ENCODE measurements around the gene CNTROB. TPM values are rescaled to one million over a fixed set of nuclear protein-coding genes. Genes with fewer than 3 reads are reported as not detected.
A peak's percentile ranks its signal among the peaks of the same experiment; 100 is the strongest.

CNTROB gene
- total and polyA plus RNA-seq, 2 experiments from 2014 or later, result 23.1 to 42.6 TPM

DNA sequence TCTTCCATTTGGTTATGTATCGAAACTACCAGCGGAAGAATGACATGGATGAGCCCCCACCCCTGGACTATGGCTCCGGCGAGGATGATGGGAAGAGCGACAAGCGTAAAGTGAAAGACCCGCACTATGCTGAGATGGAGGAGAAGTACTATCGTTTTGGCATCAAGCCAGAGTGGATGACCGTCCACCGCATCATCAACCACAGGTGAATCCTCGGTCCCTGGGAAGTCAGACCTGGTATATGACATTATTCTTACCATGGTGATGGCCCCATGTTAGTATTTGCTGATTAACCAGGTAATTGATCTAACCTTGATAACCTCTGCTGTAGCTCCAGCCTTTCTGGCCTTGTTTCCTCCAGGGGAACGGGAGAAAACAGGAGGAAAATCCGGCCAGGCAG lies 34.9 kb upstream of the CNTROB start:
- no peak overlapping the region for H3K4me3 ChIP-seq
- no peak overlapping the region for H3K27ac ChIP-seq
- peaks cover 16% of the 10 kb centered on the region for H3K36me3 ChIP-seq
- DNase-seq (ENCODE audit: low read depth in 1 of 2, low spot score in 1 of 2), result no peak
- TF ChIP-seq, protein P1, sequence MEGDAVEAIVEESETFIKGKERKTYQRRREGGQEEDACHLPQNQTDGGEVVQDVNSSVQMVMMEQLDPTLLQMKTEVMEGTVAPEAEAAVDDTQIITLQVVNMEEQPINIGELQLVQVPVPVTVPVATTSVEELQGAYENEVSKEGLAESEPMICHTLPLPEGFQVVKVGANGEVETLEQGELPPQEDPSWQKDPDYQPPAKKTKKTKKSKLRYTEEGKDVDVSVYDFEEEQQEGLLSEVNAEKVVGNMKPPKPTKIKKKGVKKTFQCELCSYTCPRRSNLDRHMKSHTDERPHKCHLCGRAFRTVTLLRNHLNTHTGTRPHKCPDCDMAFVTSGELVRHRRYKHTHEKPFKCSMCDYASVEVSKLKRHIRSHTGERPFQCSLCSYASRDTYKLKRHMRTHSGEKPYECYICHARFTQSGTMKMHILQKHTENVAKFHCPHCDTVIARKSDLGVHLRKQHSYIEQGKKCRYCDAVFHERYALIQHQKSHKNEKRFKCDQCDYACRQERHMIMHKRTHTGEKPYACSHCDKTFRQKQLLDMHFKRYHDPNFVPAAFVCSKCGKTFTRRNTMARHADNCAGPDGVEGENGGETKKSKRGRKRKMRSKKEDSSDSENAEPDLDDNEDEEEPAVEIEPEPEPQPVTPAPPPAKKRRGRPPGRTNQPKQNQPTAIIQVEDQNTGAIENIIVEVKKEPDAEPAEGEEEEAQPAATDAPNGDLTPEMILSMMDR (IDR thresholded peaks at IDR 0.05; ENCODE audit: low read depth, low read length), result no peak
- no peaks in the 10 kb centered on the region for H3K4me1 ChIP-seq (ENCODE audit: low read depth)
- H3K9me3 ChIP-seq (ENCODE audit: low read depth), result no peaks in the 10 kb centered on the region
- H3K27me3 ChIP-seq, result no peaks in the 10 kb centered on the region

DNA sequence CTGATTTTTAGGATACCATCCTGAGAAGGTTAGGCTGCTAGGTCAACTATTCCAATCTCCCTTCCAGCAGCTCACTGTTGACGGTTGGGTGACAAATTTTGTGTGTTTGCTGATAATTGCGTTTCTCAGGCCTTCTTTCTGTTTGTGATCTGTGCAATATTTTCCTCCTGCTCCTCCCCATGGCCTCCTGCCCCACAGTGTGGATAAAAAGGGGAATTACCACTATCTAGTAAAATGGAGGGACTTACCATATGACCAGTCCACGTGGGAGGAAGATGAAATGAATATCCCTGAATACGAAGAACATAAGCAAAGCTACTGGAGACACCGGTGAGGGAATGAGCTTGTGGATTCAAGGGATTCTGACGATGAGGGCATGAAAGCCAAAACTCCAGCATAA lies 34.2 kb upstream of the CNTROB start:
- Histone ChIP-seq H3K36me3 (peaks cover 17% of the 10 kb centered on the region), H3K4me1 (ENCODE audit: low read depth) (no peaks in the 10 kb centered on the region), H3K27ac (no peak overlapping the region), H3K9me3 (ENCODE audit: low read depth) (no peaks in the 10 kb centered on the region), H3K27me3 (no peaks in the 10 kb centered on the region), H3K4me3 (no peak overlapping the region)
- TF ChIP-seq, protein P1 (IDR thresholded peaks at IDR 0.05; ENCODE audit: low read depth, low read length), result peak; percentile 53
- DNase-seq (ENCODE audit: low read depth in 1 of 2, low spot score in 1 of 2), result peak; percentile 29 to 77

DNA sequence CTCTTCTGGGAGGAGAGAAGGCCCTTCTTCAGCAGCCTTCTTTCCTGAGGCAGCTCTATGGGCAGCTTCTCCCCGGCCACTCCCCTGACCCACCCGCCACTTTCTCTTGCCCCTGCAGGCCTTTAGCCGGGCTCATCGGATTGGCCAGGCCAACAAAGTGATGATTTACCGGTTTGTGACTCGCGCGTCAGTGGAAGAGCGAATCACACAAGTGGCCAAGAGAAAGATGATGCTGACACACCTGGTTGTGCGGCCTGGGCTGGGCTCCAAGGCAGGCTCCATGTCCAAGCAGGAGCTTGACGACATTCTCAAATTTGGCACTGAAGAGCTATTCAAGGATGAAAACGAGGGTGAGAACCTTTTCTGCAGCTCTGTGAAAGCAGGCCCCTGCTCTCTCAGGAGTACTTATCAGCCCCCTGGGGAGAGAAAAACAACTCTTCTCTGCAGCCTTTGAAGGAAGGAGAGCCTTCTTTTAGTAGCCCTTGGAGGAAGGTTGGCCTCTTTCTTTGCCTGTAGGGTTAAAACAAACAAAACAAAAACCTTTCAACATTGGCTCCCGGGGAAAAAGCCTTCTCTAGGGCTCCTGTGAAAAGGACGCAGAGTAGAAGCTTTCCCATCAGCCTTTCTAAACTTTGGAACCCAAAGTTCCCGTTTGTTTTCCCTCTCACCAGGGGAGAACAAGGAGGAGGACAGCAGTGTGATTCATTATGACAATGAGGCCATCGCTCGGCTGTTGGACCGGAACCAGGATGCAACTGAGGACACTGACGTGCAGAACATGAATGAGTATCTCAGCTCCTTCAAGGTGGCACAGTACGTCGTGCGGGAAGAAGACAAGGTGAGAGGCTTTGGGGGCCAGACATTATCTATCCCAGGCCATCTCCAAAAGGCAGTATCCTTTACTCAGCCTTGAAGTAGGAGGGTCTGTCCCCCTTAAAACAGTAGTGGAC lies 28.6 kb upstream of the CNTROB start:
- Histone ChIP-seq H3K36me3 (peaks cover 26% of the 10 kb centered on the region), H3K9me3 (ENCODE audit: low read depth) (no peaks in the 10 kb centered on the region), H3K27ac (no peak overlapping the region), H3K4me3 (no peak overlapping the region), H3K4me1 (ENCODE audit: low read depth) (no peaks in the 10 kb centered on the region), H3K27me3 (no peaks in the 10 kb centered on the region)
- DNase-seq (ENCODE audit: low read depth in 1 of 2, low spot score in 1 of 2), result no peak
- TF ChIP-seq, protein P1 (IDR thresholded peaks at IDR 0.05; ENCODE audit: low read depth, low read length), result no peak

DNA sequence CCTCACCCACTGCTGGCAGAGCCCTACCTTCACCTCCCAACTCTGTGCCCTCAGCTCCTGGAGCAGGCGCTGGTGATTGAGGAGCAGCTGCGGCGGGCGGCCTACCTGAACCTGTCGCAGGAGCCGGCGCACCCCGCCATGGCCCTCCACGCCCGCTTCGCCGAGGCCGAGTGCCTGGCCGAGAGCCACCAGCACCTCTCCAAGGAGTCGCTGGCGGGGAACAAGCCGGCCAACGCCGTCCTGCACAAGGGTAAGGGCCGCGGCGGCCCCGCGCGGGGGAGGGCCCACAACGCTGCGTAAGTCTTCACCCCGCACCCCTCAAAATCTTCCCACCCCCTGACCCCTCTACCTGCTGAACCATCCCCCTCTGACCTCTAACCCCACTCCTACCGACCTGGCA lies 22.9 kb upstream of the CNTROB start:
- no peaks in the 10 kb centered on the region for H3K4me1 ChIP-seq (ENCODE audit: low read depth)
- no peak overlapping the region for H3K4me3 ChIP-seq
- H3K36me3 ChIP-seq, result peaks cover 24% of the 10 kb centered on the region
- H3K27ac ChIP-seq, result no peak overlapping the region
- TF ChIP-seq, protein P1 (IDR thresholded peaks at IDR 0.05; ENCODE audit: low read depth, low read length), result no peak
- DNase-seq (ENCODE audit: low read depth in 1 of 2, low spot score in 1 of 2), result no peak
- no peaks in the 10 kb centered on the region for H3K9me3 ChIP-seq (ENCODE audit: low read depth)
- no peaks in the 10 kb centered on the region for H3K27me3 ChIP-seq

DNA sequence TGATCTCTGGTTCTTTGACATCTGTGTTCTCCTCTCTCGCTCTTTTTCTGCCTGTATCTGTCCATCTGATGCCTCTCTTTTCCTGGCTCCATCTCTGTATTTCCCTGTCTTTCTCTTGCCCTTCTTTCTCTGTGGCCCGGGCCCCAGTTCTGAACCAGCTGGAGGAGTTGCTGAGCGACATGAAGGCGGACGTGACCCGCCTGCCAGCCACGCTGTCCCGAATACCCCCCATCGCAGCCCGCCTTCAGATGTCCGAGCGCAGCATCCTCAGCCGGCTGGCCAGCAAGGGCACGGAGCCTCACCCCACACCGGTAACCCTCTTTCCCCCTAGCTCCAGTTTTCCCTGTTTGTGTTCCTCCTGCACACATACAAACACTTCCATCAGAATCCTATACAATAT lies 21.7 kb upstream of the CNTROB start:
- DNase-seq (ENCODE audit: low read depth in 1 of 2, low spot score in 1 of 2), result no peak
- no peaks in the 10 kb centered on the region for H3K27me3 ChIP-seq
- H3K4me3 ChIP-seq, result no peak overlapping the region
- H3K9me3 ChIP-seq (ENCODE audit: low read depth), result no peaks in the 10 kb centered on the region
- H3K27ac ChIP-seq, result no peak overlapping the region
- H3K4me1 ChIP-seq (ENCODE audit: low read depth), result peaks cover 5% of the 10 kb centered on the region
- peaks cover 20% of the 10 kb centered on the region for H3K36me3 ChIP-seq
- TF ChIP-seq, protein P1 (IDR thresholded peaks at IDR 0.05; ENCODE audit: low read depth, low read length), result no peak
